Measurements from ENCODE around the gene CCDC73.

- TF ChIP-seq CTCF (IDR thresholded peaks at IDR 0.05; ENCODE audit: low read depth, low read length, missing input control): no peak
- TF ChIP-seq GABPA (IDR thresholded peaks at IDR 0.05 in 1 of 2, conservative IDR thresholded peaks at IDR 0.05 in 1 of 2): no peak
- TF ChIP-seq RXRA (IDR thresholded peaks at IDR 0.05): no peak
- TF ChIP-seq ZBTB33 (IDR thresholded peaks at IDR 0.05): no peak
- TF ChIP-seq ATF3 (IDR thresholded peaks at IDR 0.05): no peak
- TF ChIP-seq EGR1 (IDR thresholded peaks at IDR 0.05; ENCODE audit: low read depth in 2 of 2): no peak
- TF ChIP-seq JUND (IDR thresholded peaks at IDR 0.05): no peak
These were observed 230.9 kb downstream of the CCDC73 start for GRCh38 chr11:32563600-32563959.
